Pancreas (tissue), 10 donors: ENCODE measurements around the gene CALB2. TPM values are rescaled to one million over a fixed set of nuclear protein-coding genes. Genes with fewer than 3 reads are reported as not detected.

Experiments
- ATAC-seq, 4 donors: fragments of 200-7000 bp; cut with Tn5 transposase; one replicate each; pipeline versions ENCODE4 v1.8.0 to v1.9.1; 2020; ENCODE audit warnings: mild to moderate bottlenecking in 4 of 4, moderate library complexity in 4 of 4
- DNase-seq, 6 donors: peaks; one replicate each; pipeline ENCODE4 v3.0.0-alpha.2; 2020
- FAIRE-seq: peaks from 2 replicates; lab custom pipeline; 2012; peaks lifted over from hg19 to GRCh38; lab: Jason Lieb, UNC
- H3K27ac ChIP-seq, 4 donors: fragments of 200-600 bp; sonication (generic); 1 replicate in 3 of 4; 2 replicates in 1 of 4; pipeline versions ENCODE4 v1.5.0 to v1.8.0; 2020
- H3K27me3 ChIP-seq, 4 donors: fragments of 200-600 bp; one replicate each; pipeline ENCODE4 v1.8.0; 2021
- H3K36me3 ChIP-seq, 3 donors: fragments of 200-600 bp; sonication (generic) in 1 of 3; one replicate each; pipeline versions ENCODE4 v1.5.0 to v1.8.0; 2020 to 2021
- H3K4me1 ChIP-seq, 3 donors: fragments of 200-600 bp; one replicate each; pipeline ENCODE4 v1.8.0; 2021
- H3K4me3 ChIP-seq, 4 donors: fragments of 200-600 bp; sonication (generic) in 2 of 4; one replicate each; pipeline versions ENCODE4 v1.5.0 to v1.8.0; 2020 to 2021
- H3K9me3 ChIP-seq, 4 donors: fragments of 200-600 bp; one replicate each; pipeline ENCODE4 v1.8.0; 2021
- WGBS, 2 donors: extraction: QIAGEN DNeasy Blood & Tissue Kit; methylation state at CpG; one replicate each; pipeline ENCODE4 v1.1.7; 2013; 5-methylcytosine and 5-hydroxymethylcytosine counted together
- intact Hi-C, 3 donors: fragments of 100-400 bp; cut with DNase I; formaldehyde crosslinking; loops; one replicate each; pipeline versions ENCODE4 v1.11.1 to v1.14.2; 2022
- polyA plus RNA-seq, 2 donors: library from polyadenylated mRNA; stranded (reverse); fragments of 200-250 nt; gene quantifications; one replicate each; pipeline ENCODE4 v1.2.3, GENCODE V29; 2013
- total RNA-seq, 6 donors: library from RNA; stranded (reverse); fragmentation: NEBNext Ultra II Directional in 4 of 6; extraction: Animal tissue kit (Norgen Biotek cat#: 25700) in 4 of 6; gene quantifications; one replicate each; pipeline versions ENCODE4 v1.2.1 to v1.2.4, GENCODE V29; 2021 to 2023
- TF ChIP-seq, protein P1 (sequence below), 4 donors: fragments of 200-600 bp; sonication (generic) in 3 of 4; IDR thresholded peaks; one replicate each; pipeline versions ENCODE4 v1.5.0 to v1.8.0; 2021; ENCODE audit warnings: antibody characterized with exemption in 4 of 4
- donor health status: healthy with polysubstance abuse.
- donor health status: DM: no; HTN: no; CAD: no; lungs with moderate emphysema.
- donor health status: DM: no; HTN: no; CAD: no.
- donor health status: control.
- donor health status: control.
- donor health status: Bipolar disorder and iron deficiency.
- donor health status: DM: yes; HTN: yes; CAD: no.
- donor health status: DM: no; HTN: no; CAD: no.
- donor health status: DM: no; HTN: no; CAD: no.
- donor health status: DM: yes; HTN: yes; CAD: no.

Gene CALB2
- total and polyA plus RNA-seq, 8 donors, result 0.13 to 2.5 (median 0.34) TPM

DNA sequence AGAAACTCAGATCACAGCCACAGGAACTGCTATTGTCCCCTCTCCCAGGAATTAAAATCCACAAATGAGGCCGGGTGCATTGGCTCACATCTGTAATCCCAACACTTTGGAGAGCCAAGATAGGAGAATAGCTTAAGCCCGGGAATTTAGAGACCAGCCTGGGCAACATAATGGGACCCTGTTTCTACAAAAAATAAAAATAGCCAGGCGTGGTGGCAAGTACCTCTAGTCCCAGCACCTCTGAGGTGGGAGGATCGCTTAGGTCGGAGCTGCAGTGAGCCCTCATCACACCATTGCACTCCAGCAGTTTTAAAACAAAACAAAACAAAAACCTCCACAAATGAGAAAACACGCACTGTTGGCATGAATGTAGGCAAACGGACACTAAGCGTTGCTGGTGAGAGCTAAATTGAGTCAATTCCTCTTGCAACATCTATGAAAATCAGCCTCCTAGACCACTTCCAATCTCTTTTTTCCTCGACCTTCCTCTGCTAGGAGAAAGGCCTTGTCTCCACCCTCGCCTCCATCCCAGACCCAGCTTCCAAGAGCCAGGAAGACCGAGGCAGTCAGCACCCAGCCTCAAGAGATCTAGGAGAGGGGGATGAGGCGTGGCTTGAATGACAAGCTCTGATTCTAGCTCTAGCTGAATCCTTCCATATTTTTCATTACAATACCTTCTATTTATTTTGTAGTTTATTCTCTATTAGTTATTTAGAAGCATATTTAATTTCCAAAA is 68.5 kb downstream of the CALB2 start:
- ATAC-seq, result no peak
- no peaks in the 10 kb centered on the region for H3K4me1 ChIP-seq
- no peak for FAIRE-seq
- H3K27me3 ChIP-seq, result no peaks in the 10 kb centered on the region
- no peaks in the 10 kb centered on the region for H3K36me3 ChIP-seq
- H3K27ac ChIP-seq, result no peak overlapping the region
- intact Hi-C loops, result no loop called here
- WGBS, 2 donors, result 54 to 61% methylated on average over 12 of the region's 12 CpGs
- no peaks in the 10 kb centered on the region for H3K9me3 ChIP-seq
- TF ChIP-seq, protein P1, sequence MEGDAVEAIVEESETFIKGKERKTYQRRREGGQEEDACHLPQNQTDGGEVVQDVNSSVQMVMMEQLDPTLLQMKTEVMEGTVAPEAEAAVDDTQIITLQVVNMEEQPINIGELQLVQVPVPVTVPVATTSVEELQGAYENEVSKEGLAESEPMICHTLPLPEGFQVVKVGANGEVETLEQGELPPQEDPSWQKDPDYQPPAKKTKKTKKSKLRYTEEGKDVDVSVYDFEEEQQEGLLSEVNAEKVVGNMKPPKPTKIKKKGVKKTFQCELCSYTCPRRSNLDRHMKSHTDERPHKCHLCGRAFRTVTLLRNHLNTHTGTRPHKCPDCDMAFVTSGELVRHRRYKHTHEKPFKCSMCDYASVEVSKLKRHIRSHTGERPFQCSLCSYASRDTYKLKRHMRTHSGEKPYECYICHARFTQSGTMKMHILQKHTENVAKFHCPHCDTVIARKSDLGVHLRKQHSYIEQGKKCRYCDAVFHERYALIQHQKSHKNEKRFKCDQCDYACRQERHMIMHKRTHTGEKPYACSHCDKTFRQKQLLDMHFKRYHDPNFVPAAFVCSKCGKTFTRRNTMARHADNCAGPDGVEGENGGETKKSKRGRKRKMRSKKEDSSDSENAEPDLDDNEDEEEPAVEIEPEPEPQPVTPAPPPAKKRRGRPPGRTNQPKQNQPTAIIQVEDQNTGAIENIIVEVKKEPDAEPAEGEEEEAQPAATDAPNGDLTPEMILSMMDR (IDR thresholded peaks at IDR 0.05), result no peak
- H3K4me3 ChIP-seq, result no peak overlapping the region
- DNase-seq, result no peak

GRCh38 chr16:71428385-71428784 is 69.9 kb downstream of the CALB2 start:
- no peaks in the 10 kb centered on the region for H3K4me1 ChIP-seq
- H3K4me3 ChIP-seq, result no peak overlapping the region
- no peak overlapping the region for H3K27ac ChIP-seq
- intact Hi-C loops, result no loop called here
- H3K27me3 ChIP-seq, result no peaks in the 10 kb centered on the region
- no peaks in the 10 kb centered on the region for H3K9me3 ChIP-seq
- ATAC-seq, result no peak
- TF ChIP-seq, protein P1 (IDR thresholded peaks at IDR 0.05), result no peak
- no peak for DNase-seq
- H3K36me3 ChIP-seq, result no peaks in the 10 kb centered on the region
- FAIRE-seq, result no peak

- 71 to 83% methylated on average over 2 of the region's 2 CpGs for WGBS, 2 donors
- FAIRE-seq, result no peak
Observed at GRCh38 chr16:71428883-71429282, 70.4 kb downstream of the CALB2 start.

GRCh38 chr16:71429581-71429980 is 71.1 kb downstream of the CALB2 start:
- H3K27ac ChIP-seq, result no peak overlapping the region
- no peaks in the 10 kb centered on the region for H3K9me3 ChIP-seq
- FAIRE-seq, result no peak
- no peak for ATAC-seq
- no peaks in the 10 kb centered on the region for H3K36me3 ChIP-seq
- 71 to 72% methylated on average over 3 of the region's 3 CpGs for WGBS, 2 donors
- DNase-seq, result no peak
- H3K27me3 ChIP-seq, result no peaks in the 10 kb centered on the region
- H3K4me3 ChIP-seq, result no peak overlapping the region
- no peaks in the 10 kb centered on the region for H3K4me1 ChIP-seq
- intact Hi-C loops, result no loop called here
- TF ChIP-seq, protein P1 (IDR thresholded peaks at IDR 0.05), result no peak

More at GRCh38 chr16:71428883-71429282, 70.4 kb downstream of the CALB2 start:
- ATAC-seq (no peak), DNase-seq (no peak)
- Histone ChIP-seq H3K27me3 (no peaks in the 10 kb centered on the region), H3K4me3 (no peak overlapping the region), H3K27ac (no peak overlapping the region), H3K9me3 (no peaks in the 10 kb centered on the region), H3K36me3 (no peaks in the 10 kb centered on the region), H3K4me1 (no peaks in the 10 kb centered on the region)
- TF ChIP-seq, protein P1 (IDR thresholded peaks at IDR 0.05), result no peak
- intact Hi-C loops, result no loop called here

DNA sequence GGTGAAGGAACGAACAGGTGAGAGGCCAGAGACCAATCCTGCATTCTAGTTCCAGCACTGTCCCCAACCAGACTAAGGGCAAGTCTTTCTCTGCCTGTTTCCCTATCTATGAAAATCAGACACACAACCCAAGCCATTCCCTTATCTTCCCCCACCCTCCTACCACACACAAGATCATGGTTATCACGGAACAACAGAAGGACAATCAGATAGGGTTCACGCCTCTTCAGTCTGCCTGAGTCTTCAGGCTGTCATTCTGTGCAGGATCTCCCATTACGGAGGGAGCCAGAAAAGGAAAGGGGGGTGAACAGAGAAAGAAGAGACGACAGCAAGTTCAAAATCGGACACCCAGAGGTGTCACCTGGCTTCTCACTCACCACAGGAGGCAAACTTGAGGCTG is 72.2 kb downstream of the CALB2 start:
- FAIRE-seq, result no peak
- DNase-seq, result no peak

More for the DNA sequence above, 72.2 kb downstream of the CALB2 start:
- H3K36me3 ChIP-seq, result no peaks in the 10 kb centered on the region
- H3K4me1 ChIP-seq, result no peaks in the 10 kb centered on the region
- no peaks in the 10 kb centered on the region for H3K27me3 ChIP-seq
- TF ChIP-seq, protein P1 (IDR thresholded peaks at IDR 0.05), result no peak
- H3K27ac ChIP-seq, result no peak overlapping the region
- intact Hi-C loops, result no loop called here
- no peak overlapping the region for H3K4me3 ChIP-seq
- WGBS, 2 donors, result 50 to 59% methylated on average over 6 of the region's 6 CpGs
- no peak for ATAC-seq
- no peaks in the 10 kb centered on the region for H3K9me3 ChIP-seq
